ENCODE measurements around the gene CARM1.

- TF ChIP-seq GATA2 (IDR thresholded peaks at IDR 0.05; ENCODE audit: low read depth, low read length), result no peak
- TF ChIP-seq GATA3 (IDR thresholded peaks at IDR 0.05; ENCODE audit: low read depth, low read length), result no peak
These were observed 20.7 kb upstream of the CARM1 start for GRCh38 chr19:10850631-10851030.
